ENCODE results near the gene SPIN2A.
"Not testable (repeated sequence)": the region's sequence is repeated elsewhere in the genome, so short reads cannot be mapped to it uniquely, and the experiment has no call there.

DNA sequence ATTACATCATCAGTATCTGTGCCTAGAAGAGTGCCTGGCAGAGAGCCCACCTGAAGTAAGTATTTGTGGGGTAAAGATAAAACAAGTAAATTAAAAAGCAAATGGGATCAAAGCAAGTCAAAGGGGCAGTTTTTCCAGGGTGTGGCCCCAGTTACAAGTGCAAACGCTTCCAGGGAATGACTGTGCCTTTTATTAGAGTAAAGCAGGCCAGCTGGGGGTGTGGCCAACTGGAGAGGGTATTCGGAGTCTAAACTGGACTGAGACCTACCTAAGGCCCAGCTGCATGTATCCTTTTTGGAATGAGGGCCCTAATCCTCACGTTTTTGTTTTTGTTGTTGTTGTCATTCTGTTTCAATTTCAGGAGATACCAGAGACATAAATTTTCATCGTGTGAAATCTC lies 3.9 kb downstream of the SPIN2A start:
- TF ChIP-seq, protein P1, sequence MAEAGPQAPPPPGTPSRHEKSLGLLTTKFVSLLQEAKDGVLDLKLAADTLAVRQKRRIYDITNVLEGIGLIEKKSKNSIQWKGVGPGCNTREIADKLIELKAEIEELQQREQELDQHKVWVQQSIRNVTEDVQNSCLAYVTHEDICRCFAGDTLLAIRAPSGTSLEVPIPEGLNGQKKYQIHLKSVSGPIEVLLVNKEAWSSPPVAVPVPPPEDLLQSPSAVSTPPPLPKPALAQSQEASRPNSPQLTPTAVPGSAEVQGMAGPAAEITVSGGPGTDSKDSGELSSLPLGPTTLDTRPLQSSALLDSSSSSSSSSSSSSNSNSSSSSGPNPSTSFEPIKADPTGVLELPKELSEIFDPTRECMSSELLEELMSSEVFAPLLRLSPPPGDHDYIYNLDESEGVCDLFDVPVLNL (IDR thresholded peaks at IDR 0.05; ENCODE audit: low read depth, low read length), result not testable (repeated sequence)
- TF ChIP-seq, protein P2, sequence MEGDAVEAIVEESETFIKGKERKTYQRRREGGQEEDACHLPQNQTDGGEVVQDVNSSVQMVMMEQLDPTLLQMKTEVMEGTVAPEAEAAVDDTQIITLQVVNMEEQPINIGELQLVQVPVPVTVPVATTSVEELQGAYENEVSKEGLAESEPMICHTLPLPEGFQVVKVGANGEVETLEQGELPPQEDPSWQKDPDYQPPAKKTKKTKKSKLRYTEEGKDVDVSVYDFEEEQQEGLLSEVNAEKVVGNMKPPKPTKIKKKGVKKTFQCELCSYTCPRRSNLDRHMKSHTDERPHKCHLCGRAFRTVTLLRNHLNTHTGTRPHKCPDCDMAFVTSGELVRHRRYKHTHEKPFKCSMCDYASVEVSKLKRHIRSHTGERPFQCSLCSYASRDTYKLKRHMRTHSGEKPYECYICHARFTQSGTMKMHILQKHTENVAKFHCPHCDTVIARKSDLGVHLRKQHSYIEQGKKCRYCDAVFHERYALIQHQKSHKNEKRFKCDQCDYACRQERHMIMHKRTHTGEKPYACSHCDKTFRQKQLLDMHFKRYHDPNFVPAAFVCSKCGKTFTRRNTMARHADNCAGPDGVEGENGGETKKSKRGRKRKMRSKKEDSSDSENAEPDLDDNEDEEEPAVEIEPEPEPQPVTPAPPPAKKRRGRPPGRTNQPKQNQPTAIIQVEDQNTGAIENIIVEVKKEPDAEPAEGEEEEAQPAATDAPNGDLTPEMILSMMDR (IDR thresholded peaks at IDR 0.05 in 2 of 3, conservative IDR thresholded peaks at IDR 0.05 in 1 of 3; ENCODE audit: control insufficient read depth in 2 of 3, extremely low read depth in 1 of 3, insufficient read depth in 1 of 3, low read depth in 3 of 3, low read length in 3 of 3), result not testable (repeated sequence)
- TF ChIP-seq BCL11A (IDR thresholded peaks at IDR 0.05; ENCODE audit: low read depth, low read length); JUNB (IDR thresholded peaks at IDR 0.05); NFXL1 (IDR thresholded peaks at IDR 0.05; ENCODE audit: borderline replicate concordance); ESRRA (IDR thresholded peaks at IDR 0.05; ENCODE audit: low read length); TCF12 (IDR thresholded peaks at IDR 0.05; ENCODE audit: low read depth, low read length); SPI1 (IDR thresholded peaks at IDR 0.05; ENCODE audit: borderline replicate concordance, insufficient read depth, low read depth, low read length): not testable (repeated sequence)
- TF ChIP-seq, protein P3, sequence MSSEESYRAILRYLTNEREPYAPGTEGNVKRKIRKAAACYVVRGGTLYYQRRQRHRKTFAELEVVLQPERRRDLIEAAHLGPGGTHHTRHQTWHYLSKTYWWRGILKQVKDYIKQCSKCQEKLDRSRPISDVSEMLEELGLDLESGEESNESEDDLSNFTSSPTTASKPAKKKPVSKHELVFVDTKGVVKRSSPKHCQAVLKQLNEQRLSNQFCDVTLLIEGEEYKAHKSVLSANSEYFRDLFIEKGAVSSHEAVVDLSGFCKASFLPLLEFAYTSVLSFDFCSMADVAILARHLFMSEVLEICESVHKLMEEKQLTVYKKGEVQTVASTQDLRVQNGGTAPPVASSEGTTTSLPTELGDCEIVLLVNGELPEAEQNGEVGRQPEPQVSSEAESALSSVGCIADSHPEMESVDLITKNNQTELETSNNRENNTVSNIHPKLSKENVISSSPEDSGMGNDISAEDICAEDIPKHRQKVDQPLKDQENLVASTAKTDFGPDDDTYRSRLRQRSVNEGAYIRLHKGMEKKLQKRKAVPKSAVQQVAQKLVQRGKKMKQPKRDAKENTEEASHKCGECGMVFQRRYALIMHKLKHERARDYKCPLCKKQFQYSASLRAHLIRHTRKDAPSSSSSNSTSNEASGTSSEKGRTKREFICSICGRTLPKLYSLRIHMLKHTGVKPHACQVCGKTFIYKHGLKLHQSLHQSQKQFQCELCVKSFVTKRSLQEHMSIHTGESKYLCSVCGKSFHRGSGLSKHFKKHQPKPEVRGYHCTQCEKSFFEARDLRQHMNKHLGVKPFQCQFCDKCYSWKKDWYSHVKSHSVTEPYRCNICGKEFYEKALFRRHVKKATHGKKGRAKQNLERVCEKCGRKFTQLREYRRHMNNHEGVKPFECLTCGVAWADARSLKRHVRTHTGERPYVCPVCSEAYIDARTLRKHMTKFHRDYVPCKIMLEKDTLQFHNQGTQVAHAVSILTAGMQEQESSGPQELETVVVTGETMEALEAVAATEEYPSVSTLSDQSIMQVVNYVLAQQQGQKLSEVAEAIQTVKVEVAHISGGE (CRISPR knock-in tag; IDR thresholded peaks at IDR 0.05), result not testable (repeated sequence)
- TF ChIP-seq, protein P4, sequence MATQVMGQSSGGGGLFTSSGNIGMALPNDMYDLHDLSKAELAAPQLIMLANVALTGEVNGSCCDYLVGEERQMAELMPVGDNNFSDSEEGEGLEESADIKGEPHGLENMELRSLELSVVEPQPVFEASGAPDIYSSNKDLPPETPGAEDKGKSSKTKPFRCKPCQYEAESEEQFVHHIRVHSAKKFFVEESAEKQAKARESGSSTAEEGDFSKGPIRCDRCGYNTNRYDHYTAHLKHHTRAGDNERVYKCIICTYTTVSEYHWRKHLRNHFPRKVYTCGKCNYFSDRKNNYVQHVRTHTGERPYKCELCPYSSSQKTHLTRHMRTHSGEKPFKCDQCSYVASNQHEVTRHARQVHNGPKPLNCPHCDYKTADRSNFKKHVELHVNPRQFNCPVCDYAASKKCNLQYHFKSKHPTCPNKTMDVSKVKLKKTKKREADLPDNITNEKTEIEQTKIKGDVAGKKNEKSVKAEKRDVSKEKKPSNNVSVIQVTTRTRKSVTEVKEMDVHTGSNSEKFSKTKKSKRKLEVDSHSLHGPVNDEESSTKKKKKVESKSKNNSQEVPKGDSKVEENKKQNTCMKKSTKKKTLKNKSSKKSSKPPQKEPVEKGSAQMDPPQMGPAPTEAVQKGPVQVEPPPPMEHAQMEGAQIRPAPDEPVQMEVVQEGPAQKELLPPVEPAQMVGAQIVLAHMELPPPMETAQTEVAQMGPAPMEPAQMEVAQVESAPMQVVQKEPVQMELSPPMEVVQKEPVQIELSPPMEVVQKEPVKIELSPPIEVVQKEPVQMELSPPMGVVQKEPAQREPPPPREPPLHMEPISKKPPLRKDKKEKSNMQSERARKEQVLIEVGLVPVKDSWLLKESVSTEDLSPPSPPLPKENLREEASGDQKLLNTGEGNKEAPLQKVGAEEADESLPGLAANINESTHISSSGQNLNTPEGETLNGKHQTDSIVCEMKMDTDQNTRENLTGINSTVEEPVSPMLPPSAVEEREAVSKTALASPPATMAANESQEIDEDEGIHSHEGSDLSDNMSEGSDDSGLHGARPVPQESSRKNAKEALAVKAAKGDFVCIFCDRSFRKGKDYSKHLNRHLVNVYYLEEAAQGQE (IDR thresholded peaks at IDR 0.05; ENCODE audit: low read depth, low read length), result not testable (repeated sequence)

Data from GM12878 (cell line).